ENCODE measurements around the gene DNAJC15. TPM values are rescaled to one million over a fixed set of nuclear protein-coding genes. Genes with fewer than 3 reads are reported as not detected.

DNAJC15 gene
- total RNA-seq, 1 experiment from 2014 or later, result 10.8 TPM

GRCh38 chr13:42977219-42977659 is 46.1 kb upstream of the DNAJC15 start:
- no peaks in the 10 kb centered on the region for H3K9me2 ChIP-seq (ENCODE audit: insufficient read depth)
- no peaks in the 10 kb centered on the region for H3K79me2 ChIP-seq (ENCODE audit: insufficient read depth, low read length)
- no peak overlapping the region for H3K4me3 ChIP-seq (replicated peaks in 1 of 2; ENCODE audit: low read depth in 1 of 2, low read length in 2 of 2)
- peaks cover 0 to 3% of the 10 kb centered on the region in 2 experiments; a peak in 2 of 4 replicates for H3K4me1 ChIP-seq (ENCODE audit: control insufficient read depth in 1 of 2, insufficient read depth in 2 of 2, low read length in 2 of 2)
- H3K36me3 ChIP-seq (ENCODE audit: control insufficient read depth in 1 of 2, insufficient read depth in 2 of 2, low read length in 2 of 2), result no peaks in the 10 kb centered on the region
- ChIA-PET POLR2A (no interaction called here), RAD21 (ENCODE audit: low non-redundant PET in 1 of 2, low total read pairs in 2 of 2, uncharacterized antibody in 2 of 2, unreplicated experiment in 2 of 2) (no interaction called here), CTCF (no interaction called here)
- H3K27ac ChIP-seq (ENCODE audit: low read depth, low read length), result no peak overlapping the region
- ATAC-seq (no peak), DNase-seq (ENCODE audit: low read depth, low spot score) (no peak)
- no peak overlapping the region for H3K9ac ChIP-seq (ENCODE audit: low read length)
- H3K9me3 ChIP-seq (ENCODE audit: control insufficient read depth in 1 of 2, insufficient read depth in 1 of 2, low read depth in 1 of 2, low read length in 2 of 2), result no peaks in the 10 kb centered on the region
- H2AFZ ChIP-seq (ENCODE audit: low read depth, low read length, poor library complexity, severe bottlenecking), result no peak overlapping the region
- H3K4me2 ChIP-seq (ENCODE audit: low read length), result no peak overlapping the region
- no peaks in the 10 kb centered on the region for H3K27me3 ChIP-seq (ENCODE audit: insufficient read depth, low read length)
- intact Hi-C loops (cut with micrococcal nuclease), result loop anchor here (10.0 kb wide), 1 partner anchor 898 kb away; the partner anchor contains the start of genes CCDC122 and LACC1
- TF ChIP-seq ATF3 (IDR thresholded peaks at IDR 0.05), result no peak
- no peak for TF ChIP-seq ELF1 (IDR thresholded peaks at IDR 0.05; ENCODE audit: borderline replicate concordance, low read depth)
- no TSS peak for BruUV-seq (replicated peaks)
- H4K20me1 ChIP-seq (ENCODE audit: insufficient read depth), result no peaks in the 10 kb centered on the region

GRCh38 chr13:42981317-42981716 is 42.1 kb upstream of the DNAJC15 start:
- TF ChIP-seq SIN3A (IDR thresholded peaks at IDR 0.05; ENCODE audit: low read depth) (no peak), ZNF274 (IDR thresholded peaks at IDR 0.05; ENCODE audit: low read depth, low read length) (no peak), REST (IDR thresholded peaks at IDR 0.05; ENCODE audit: low read depth) (no peak), ZBTB33 (IDR thresholded peaks at IDR 0.05; ENCODE audit: extremely low read depth, insufficient replicate concordance, low read length) (no peak), CEBPB (IDR thresholded peaks at IDR 0.05; ENCODE audit: low read depth) (no peak), YY1 (IDR thresholded peaks at IDR 0.05; ENCODE audit: extremely low read depth, insufficient replicate concordance, low read depth, low read length) (no peak), POLR2A (IDR thresholded peaks at IDR 0.05; ENCODE audit: borderline replicate concordance, extremely low read depth, insufficient read depth, insufficient read length) (no peak), EZH2phosphoT487 (IDR thresholded peaks at IDR 0.05; ENCODE audit: borderline replicate concordance) (no peak), CBX3 (IDR thresholded peaks at IDR 0.05; ENCODE audit: low read depth) (no peak)
- H3K4me2 ChIP-seq (ENCODE audit: low read length), result no peak overlapping the region

More at GRCh38 chr13:42981317-42981716, 42.1 kb upstream of the DNAJC15 start:
- no peak overlapping the region for H3K27ac ChIP-seq (ENCODE audit: low read depth, low read length)
- no peaks in the 10 kb centered on the region for H3K9me2 ChIP-seq (ENCODE audit: insufficient read depth)
- ATAC-seq (no peak), DNase-seq (ENCODE audit: low read depth, low spot score) (no peak)
- H3K9me3 ChIP-seq (ENCODE audit: control insufficient read depth in 1 of 2, insufficient read depth in 1 of 2, low read depth in 1 of 2, low read length in 2 of 2), result no peaks in the 10 kb centered on the region
- peaks cover 0 to 4% of the 10 kb centered on the region in 2 experiments; a peak in 2 of 4 replicates for H3K4me1 ChIP-seq (ENCODE audit: control insufficient read depth in 1 of 2, insufficient read depth in 2 of 2, low read length in 2 of 2)
- no peak overlapping the region for H3K9ac ChIP-seq (ENCODE audit: low read length)
- no peaks in the 10 kb centered on the region for H3K36me3 ChIP-seq (ENCODE audit: control insufficient read depth in 1 of 2, insufficient read depth in 2 of 2, low read length in 2 of 2)
- intact Hi-C loops (cut with micrococcal nuclease), result no loop called here
- ChIA-PET POLR2A (no interaction called here), RAD21 (ENCODE audit: low non-redundant PET in 1 of 2, low total read pairs in 2 of 2, uncharacterized antibody in 2 of 2, unreplicated experiment in 2 of 2) (no interaction called here), CTCF (no interaction called here)
- H3K27me3 ChIP-seq (ENCODE audit: insufficient read depth, low read length), result no peaks in the 10 kb centered on the region
- BruUV-seq (replicated peaks), result no TSS peak
- no peak overlapping the region for H2AFZ ChIP-seq (ENCODE audit: low read depth, low read length, poor library complexity, severe bottlenecking)
- H3K79me2 ChIP-seq (ENCODE audit: insufficient read depth, low read length), result no peaks in the 10 kb centered on the region
- H4K20me1 ChIP-seq (ENCODE audit: insufficient read depth), result no peaks in the 10 kb centered on the region
- H3K4me3 ChIP-seq (replicated peaks in 1 of 2; ENCODE audit: low read depth in 1 of 2, low read length in 2 of 2), result no peak overlapping the region

Data from HCT116 (cell line).